GM12878 (cell line): Measurements from ENCODE around the gene IGSF8. TPM values are rescaled to one million over a fixed set of nuclear protein-coding genes. Genes with fewer than 3 reads are reported as not detected.

Source experiments
- ATAC-seq: fragments of 200-7000 bp; cut with Tn5 transposase; 3 replicates; pipeline ENCODE4 v1.9.1; 2020; ENCODE audit warnings: mild to moderate bottlenecking, moderate library complexity
- BruUV-seq: library from RNA; stranded (reverse); fragments of 400-500 nt; replicated peaks from 2 replicates; lab custom pipeline; 2021; lab: Mats Ljungman, UMichigan
- CTCF ChIA-PET: fragments of 300-600 bp; sonication (Branson Sonifier 250); formaldehyde crosslinking; extraction: SDS; loops from one replicate; lab custom pipeline; 2021; ENCODE audit warnings: inconsistent platforms; lab: Yijun Ruan, JAX
- POLR2A ChIA-PET: fragments of 350-600 bp; formaldehyde crosslinking; extraction: SDS; loops from one replicate; lab custom pipeline; 2021; ENCODE audit warnings: inconsistent platforms; lab: Charles Lee
- RAD21 ChIA-PET: fragments of 300-600 bp; sonication (Branson Sonifier 250); formaldehyde crosslinking; loops from one replicate; lab custom pipeline; 2023; ENCODE audit warnings: antibody characterized with exemption; ENCODE audit not compliant: unreplicated experiment; lab: Charles Lee
- SMC1A ChIA-PET: fragments of 300-600 bp; sonication (Branson Sonifier 250); formaldehyde crosslinking; loops from one replicate; lab custom pipeline; 2023; ENCODE audit not compliant: unreplicated experiment, uncharacterized antibody; lab: Charles Lee
- DNase-seq: peaks from one replicate; pipeline ENCODE4 v3.0.0-alpha.2; 2011; ENCODE audit warnings: low read depth, low spot score
- FAIRE-seq: peaks from 3 replicates; lab custom pipeline; 2011; peaks lifted over from hg19 to GRCh38; lab: Jason Lieb, UNC
- H2AFZ ChIP-seq: 2 replicates; pipeline ENCODE4 v1.6.0; 2011; ENCODE audit warnings: low read depth, low read length, control low read depth; ENCODE audit not compliant: control insufficient read depth
- H3K27ac ChIP-seq: 2 replicates; pipeline ENCODE4 v1.5.1; 2011; ENCODE audit warnings: control low read depth; ENCODE audit not compliant: control insufficient read depth, insufficient read depth
- H3K27me3 ChIP-seq, 2 experiments: replicated peaks in 1 of 2; 2 replicates each; pipeline versions ENCODE4 v1.6.0 to v1.6.1; 2011; ENCODE audit warnings: low read length in 1 of 2; ENCODE audit not compliant: control insufficient read depth in 2 of 2, insufficient read depth in 2 of 2
- H3K36me3 ChIP-seq, 2 experiments: 2 replicates each; pipeline ENCODE4 v1.5.1; 2011; ENCODE audit warnings: low read length in 1 of 2; ENCODE audit not compliant: control insufficient read depth in 2 of 2, insufficient read depth in 2 of 2
- H3K4me1 ChIP-seq: 2 replicates; pipeline ENCODE4 v1.6.1; 2011; ENCODE audit warnings: mild to moderate bottlenecking, low read length, moderate library complexity, mixed read lengths; ENCODE audit not compliant: control insufficient read depth, insufficient read depth
- H3K4me2 ChIP-seq: 2 replicates; pipeline ENCODE4 v1.6.0; 2011; ENCODE audit warnings: control low read depth; ENCODE audit not compliant: control insufficient read depth, insufficient read depth
- H3K4me3 ChIP-seq: fragments of 200-600 bp; sonication (generic); 2 replicates; pipeline ENCODE4 v1.5.1; 2016
- H3K79me2 ChIP-seq: 2 replicates; pipeline ENCODE4 v1.6.0; 2011; ENCODE audit warnings: low read length; ENCODE audit not compliant: control insufficient read depth, insufficient read depth
- H3K9ac ChIP-seq: 2 replicates; pipeline ENCODE4 v1.8.0; 2011; ENCODE audit warnings: low read length, control low read depth, mixed read lengths; ENCODE audit not compliant: control insufficient read depth, insufficient read depth
- H3K9me3 ChIP-seq: replicated peaks from 3 replicates; pipeline ENCODE4 v1.5.1; 2011; ENCODE audit warnings: mild to moderate bottlenecking, low read length; ENCODE audit not compliant: control insufficient read depth, insufficient read depth
- H4K20me1 ChIP-seq: 2 replicates; pipeline ENCODE4 v1.6.0; 2011; ENCODE audit not compliant: control insufficient read depth, insufficient read depth
- CBX3 ChIP-seq: fragments of 200-600 bp; sonication (generic); IDR thresholded peaks from 2 replicates; pipeline ENCODE4 v1.6.1; 2016; ENCODE audit warnings: low read depth, borderline replicate concordance
- CEBPB ChIP-seq, 2 experiments: fragments of 150-350 bp in 1 of 2; IDR thresholded peaks; 2 replicates each; pipeline ENCODE4 v1.6.1; 2012 to 2014; ENCODE audit warnings: low read depth in 2 of 2, low read length in 2 of 2, borderline replicate concordance in 1 of 2, inconsistent platforms in 1 of 2
- HCFC1 ChIP-seq: fragments of 150-350 bp; IDR thresholded peaks from 2 replicates; pipeline ENCODE4 v1.6.1; 2014; ENCODE audit warnings: low read length
- KAT2A ChIP-seq: conservative IDR thresholded peaks from 2 replicates; pipeline ENCODE4 v1.6.1; 2011; ENCODE audit warnings: low read depth, low read length; ENCODE audit not compliant: control insufficient read depth
- MEF2A ChIP-seq: IDR thresholded peaks from 2 replicates; pipeline ENCODE4 v1.6.1; 2011; ENCODE audit warnings: low read depth, mild to moderate bottlenecking, low read length, moderate library complexity; ENCODE audit not compliant: insufficient read depth
- MEF2B ChIP-seq: fragments of 450-650 bp; IDR thresholded peaks from 2 replicates; pipeline ENCODE4 v1.6.1; 2018; ENCODE audit warnings: mild to moderate bottlenecking, moderate library complexity; ENCODE audit not compliant: partially characterized antibody, poor library complexity, severe bottlenecking
- MXI1 ChIP-seq: fragments of 150-350 bp; IDR thresholded peaks from 2 replicates; pipeline ENCODE4 v1.6.1; 2011; ENCODE audit warnings: low read depth, mild to moderate bottlenecking, inconsistent platforms, low read length, improper control_type of control experiment
- PML ChIP-seq: IDR thresholded peaks from 2 replicates; pipeline ENCODE4 v1.6.1; 2012; ENCODE audit warnings: low read length, inconsistent platforms
- SIX5 ChIP-seq: IDR thresholded peaks from 2 replicates; pipeline ENCODE4 v1.6.1; 2011; ENCODE audit warnings: mild to moderate bottlenecking, low read depth, low read length, moderate library complexity; ENCODE audit not compliant: severe bottlenecking
- SPI1 ChIP-seq: IDR thresholded peaks from 2 replicates; pipeline ENCODE4 v1.6.1; 2011; ENCODE audit warnings: low read depth, mild to moderate bottlenecking, low read length, moderate library complexity, borderline replicate concordance; ENCODE audit not compliant: insufficient read depth
- SREBF1 ChIP-seq: IDR thresholded peaks from 2 replicates; pipeline ENCODE4 v1.6.1; 2012; ENCODE audit warnings: mild to moderate bottlenecking, low read length
- STAT1 ChIP-seq: fragments of 450-650 bp; conservative IDR thresholded peaks from 2 replicates; pipeline ENCODE4 v1.6.1; 2014; ENCODE audit warnings: antibody characterized with exemption, mild to moderate bottlenecking
- SUZ12 ChIP-seq: fragments of 200-600 bp; sonication (generic); IDR thresholded peaks from one replicate; pipeline ENCODE4 v1.6.1; 2018; ENCODE audit warnings: antibody characterized with exemption, mild to moderate bottlenecking; ENCODE audit not compliant: unreplicated experiment
- TARDBP ChIP-seq: IDR thresholded peaks from 2 replicates; pipeline ENCODE4 v1.6.1; 2016; ENCODE audit warnings: borderline replicate concordance
- ZBTB4 ChIP-seq: fragments of 450-650 bp; formaldehyde crosslinking; IDR thresholded peaks from 2 replicates; pipeline ENCODE4 v1.4.0; 2022; ENCODE audit warnings: mild to moderate bottlenecking, moderate library complexity
- ZSCAN29 ChIP-seq: fragments of 450-650 bp; IDR thresholded peaks from 2 replicates; pipeline ENCODE4 v1.6.1; 2017; ENCODE audit warnings: mild to moderate bottlenecking, moderate library complexity
- WGBS: methylation state at CpG from one replicate; pipeline ENCODE4 v1.1.6; 2016; ENCODE audit warnings: low lambda C conversion rate; ENCODE audit not compliant: insufficient replicate concordance, insufficient coverage; ENCODE audit errors: missing lambda C conversion rate; 5-methylcytosine and 5-hydroxymethylcytosine counted together
- in situ Hi-C: fragments of 300-500 bp; cut with MboI; formaldehyde crosslinking; loops from 9 replicates; pipeline ENCODE4 v1.14.3; 2018; ENCODE audit warnings: mixed read lengths
- intact Hi-C: fragments of 100-400 bp; cut with micrococcal nuclease; formaldehyde crosslinking; loops from one replicate; pipeline ENCODE4 v1.14.2; 2022; ENCODE audit not compliant: unreplicated experiment
- polyA plus RNA-seq, 11 experiments: library from polyadenylated mRNA; depleted of rRNA in 4 of 11; unstranded in 6 of 11; stranded (reverse) in 5 of 11; fragments of >200 nt; fragmentation: Nextera tagmentation in 4 of 11; fragmentation: Illumina TruSeq in 1 of 11; extraction: Ambion mirVana in 4 of 11; extraction: Trizol in 1 of 11; gene quantifications; 1 replicate in 1 of 11; 2 replicates in 10 of 11; pipeline versions ENCODE4 v1.2.1 to v1.2.3, GENCODE V29; 2011 to 2016; ENCODE audit warnings: inconsistent platforms in 2 of 11, missing spikeins in 2 of 11, low read depth in 1 of 11
- total RNA-seq, 4 experiments: library from RNA; depleted of rRNA in 3 of 4; stranded (reverse); fragments of >200 nt in 3 of 4; fragmentation: Illumina TruSeq in 1 of 4; extraction: Trizol in 1 of 4; gene quantifications; 2 replicates each; pipeline versions ENCODE4 v1.2.1 to v1.2.3, GENCODE V29; 2013 to 2021

The IGSF8 gene
- total and polyA plus RNA-seq, 10 of the 15 experiments (the other 5 are each of a cell fraction or from before 2014, with no cell fraction given) = 0.64 to 24.7 (median 13.9) TPM

- ATAC-seq (no peak), FAIRE-seq (no peak), DNase-seq (no peak)
- Histone ChIP-seq H3K36me3 (peaks cover 0 to 2% of the 10 kb centered on the region in 2 experiments; a peak in 2 of 4 replicates), H3K4me2 (no peak overlapping the region), H3K4me3 (no peak overlapping the region), H3K27ac (no peak overlapping the region), H3K9ac (no peak overlapping the region), H2AFZ (no peak overlapping the region), H3K79me2 (no peaks in the 10 kb centered on the region), H3K9me3 (no peaks in the 10 kb centered on the region), H3K27me3 (no peaks in the 10 kb centered on the region), H4K20me1 (no peaks in the 10 kb centered on the region; the same call in 1 of the 2 replicates), H3K4me1 (peaks cover 6% of the 10 kb centered on the region)
- TF ChIP-seq MEF2B = no peak
- TF ChIP-seq SPI1 = no peak
- TF ChIP-seq HCFC1 = no peak
- TF ChIP-seq MXI1 = no peak
- POLR2A ChIA-PET = no interaction called here
- 84% methylated on average over 5 of the region's 5 CpGs for whole genome bisulfite sequencing
- SMC1A ChIA-PET = no interaction called here
- in situ Hi-C loops (no loop called here), intact Hi-C loops (no loop called here)
- RAD21 ChIA-PET = no interaction called here
- no TSS peak for BruUV-seq
- CTCF ChIA-PET = interaction anchor here (30.2 kb wide), 1 partner anchor 33 kb away, joined by 1035 read pairs; the partner anchor contains the start of genes KCNJ10 and KCNJ9
These were observed 6.7 kb downstream of the IGSF8 start for GRCh38 chr1:160091666-160092223.

GRCh38 chr1:160090760-160091159, 7.7 kb downstream of the IGSF8 start:
- ChIA-PET SMC1A (no interaction called here), RAD21 (no interaction called here), POLR2A (no interaction called here), CTCF (interaction anchor here (1.2 to 30.2 kb wide), 2 partner anchors 32 to 201 kb away, joined by 4 to 1035 read pairs; partner anchors contain the start of genes KCNJ10 and KCNJ9)
- Histone ChIP-seq H3K79me2 (no peaks in the 10 kb centered on the region), H3K4me2 (no peak overlapping the region), H3K4me3 (no peak overlapping the region), H3K4me1 (no peaks in the 10 kb centered on the region), H4K20me1 (no peaks in the 10 kb centered on the region; the same call in 1 of the 2 replicates), H3K9me3 (no peaks in the 10 kb centered on the region), H3K9ac (no peak overlapping the region), H3K27ac (no peak overlapping the region), H3K36me3 (peaks cover 0 to 2% of the 10 kb centered on the region in 2 experiments; a peak in 2 of 4 replicates), H3K27me3 (no peaks in the 10 kb centered on the region), H2AFZ (no peak overlapping the region)
- no TSS peak for BruUV-seq
- ATAC-seq = no peak
- in situ Hi-C loops (no loop called here), intact Hi-C loops (no loop called here)
- FAIRE-seq = no peak
- DNase-seq = no peak
- WGBS = 82% methylated on average over 4 of the region's 4 CpGs
- no peak for TF ChIP-seq TARDBP
- TF ChIP-seq SUZ12 = no peak
- TF ChIP-seq PML = no peak
- no peak for TF ChIP-seq CBX3
- no peak for TF ChIP-seq STAT1
- TF ChIP-seq SREBF1 = no peak
- no peak for TF ChIP-seq KAT2A
- no peak for TF ChIP-seq ZBTB4
- TF ChIP-seq MEF2A = no peak
- no peak for TF ChIP-seq ZSCAN29
- TF ChIP-seq CEBPB (IDR thresholded peaks at IDR 0.05; ENCODE audit: borderline replicate concordance in 1 of 2, low read depth in 2 of 2, low read length in 2 of 2) = no peak
- no peak for TF ChIP-seq SIX5
